ENCODE data around the gene NCOA3.

GRCh38 chr20:47490795-47491194 is 10.9 kb upstream of the NCOA3 start:
- TF ChIP-seq POLR2AphosphoS5 (IDR thresholded peaks at IDR 0.05), result no peak
- TF ChIP-seq CTCF (IDR thresholded peaks at IDR 0.05), result no peak
- TF ChIP-seq POLR2A (IDR thresholded peaks at IDR 0.05), result no peak
